Stimulated activated CD4-positive, alpha-beta T cell treated with anti-CD3 and anti-CD28 coated beads, Interleukin-1b, Interleukin-23, amount 100 ng/mL, for 4 hours (primary cell): ENCODE data around the gene CEL.
"Not testable (repeated sequence)": the region's sequence is repeated elsewhere in the genome, so short reads cannot be mapped to it uniquely, and the experiment has no call there.

Experiments used
- DNase-seq, 2 donors: peaks; one replicate each; pipeline ENCODE4 v3.0.0-alpha.2; 2020; ENCODE audit warnings: low read depth in 2 of 2

CEL gene

DNA sequence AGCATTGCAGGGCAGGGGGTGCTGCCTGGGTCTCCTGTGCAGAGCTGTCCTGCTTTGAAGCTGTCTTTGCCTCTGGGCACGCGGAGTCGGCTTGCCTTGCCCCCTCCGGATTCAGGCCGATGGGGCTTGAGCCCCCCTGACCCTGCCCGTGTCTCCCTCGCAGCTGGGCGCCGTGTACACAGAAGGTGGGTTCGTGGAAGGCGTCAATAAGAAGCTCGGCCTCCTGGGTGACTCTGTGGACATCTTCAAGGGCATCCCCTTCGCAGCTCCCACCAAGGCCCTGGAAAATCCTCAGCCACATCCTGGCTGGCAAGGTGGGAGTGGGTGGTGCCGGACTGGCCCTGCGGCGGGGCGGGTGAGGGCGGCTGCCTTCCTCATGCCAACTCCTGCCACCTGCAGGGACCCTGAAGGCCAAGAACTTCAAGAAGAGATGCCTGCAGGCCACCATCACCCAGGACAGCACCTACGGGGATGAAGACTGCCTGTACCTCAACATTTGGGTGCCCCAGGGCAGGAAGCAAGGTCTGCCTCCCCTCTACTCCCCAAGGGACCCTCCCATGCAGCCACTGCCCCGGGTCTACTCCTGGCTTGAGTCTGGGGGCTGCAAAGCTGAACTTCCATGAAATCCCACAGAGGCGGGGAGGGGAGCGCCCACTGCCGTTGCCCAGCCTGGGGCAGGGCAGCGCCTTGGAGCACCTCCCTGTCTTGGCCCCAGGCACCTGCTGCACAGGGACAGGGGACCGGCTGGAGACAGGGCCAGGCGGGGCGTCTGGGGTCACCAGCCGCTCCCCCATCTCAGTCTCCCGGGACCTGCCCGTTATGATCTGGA lies 2.7 kb downstream of the CEL start:
- DNase-seq, result no peak

DNA sequence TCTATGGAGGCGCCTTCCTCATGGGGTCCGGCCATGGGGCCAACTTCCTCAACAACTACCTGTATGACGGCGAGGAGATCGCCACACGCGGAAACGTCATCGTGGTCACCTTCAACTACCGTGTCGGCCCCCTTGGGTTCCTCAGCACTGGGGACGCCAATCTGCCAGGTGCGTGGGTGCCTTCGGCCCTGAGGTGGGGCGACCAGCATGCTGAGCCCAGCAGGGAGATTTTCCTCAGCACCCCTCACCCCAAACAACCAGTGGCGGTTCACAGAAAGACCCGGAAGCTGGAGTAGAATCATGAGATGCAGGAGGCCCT lies 3.2 kb downstream of the CEL start:
- no peak for DNase-seq

- no peak for DNase-seq
Measured at GRCh38 chr9:133066181-133066983, 4.6 kb downstream of the CEL start.

DNA sequence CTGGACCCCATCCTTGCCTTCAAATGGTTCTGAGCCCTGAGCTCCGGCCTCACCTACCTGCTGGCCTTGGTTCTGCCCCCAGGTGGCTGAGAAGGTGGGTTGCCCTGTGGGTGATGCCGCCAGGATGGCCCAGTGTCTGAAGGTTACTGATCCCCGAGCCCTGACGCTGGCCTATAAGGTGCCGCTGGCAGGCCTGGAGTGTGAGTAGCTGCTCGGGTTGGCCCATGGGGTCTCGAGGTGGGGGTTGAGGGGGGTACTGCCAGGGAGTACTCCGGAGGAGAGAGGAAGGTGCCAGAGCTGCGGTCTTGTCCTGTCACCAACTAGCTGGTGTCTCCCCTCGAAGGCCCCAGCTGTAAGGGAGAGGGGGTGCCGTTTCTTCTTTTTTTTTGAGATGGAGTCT lies 5.2 kb downstream of the CEL start:
- DNase-seq, result no peak

DNA sequence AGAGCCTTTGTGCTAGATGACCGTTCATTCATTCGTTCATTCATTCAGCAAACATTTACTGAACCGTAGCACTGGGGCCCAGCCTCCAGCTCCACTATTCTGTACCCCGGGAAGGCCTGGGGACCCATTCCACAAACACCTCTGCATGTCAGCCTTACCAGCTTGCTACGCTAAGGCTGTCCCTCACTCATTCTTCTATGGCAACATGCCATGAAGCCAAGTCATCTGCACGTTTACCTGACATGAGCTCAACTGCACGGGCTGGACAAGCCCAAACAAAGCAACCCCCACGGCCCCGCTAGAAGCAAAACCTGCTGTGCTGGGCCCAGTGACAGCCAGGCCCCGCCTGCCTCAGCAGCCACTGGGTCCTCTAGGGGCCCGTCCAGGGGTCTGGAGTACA lies 6.0 kb downstream of the CEL start:
- no peak for DNase-seq

GRCh38 chr9:133068431-133068830 lies 6.7 kb downstream of the CEL start:
- DNase-seq, result not testable (repeated sequence)

GRCh38 chr9:133070500-133070961 lies 8.8 kb downstream of the CEL start:
- DNase-seq, result not testable (repeated sequence)

- DNase-seq, result not testable (repeated sequence)
Measured at GRCh38 chr9:133070985-133071384, 9.2 kb downstream of the CEL start.

DNA sequence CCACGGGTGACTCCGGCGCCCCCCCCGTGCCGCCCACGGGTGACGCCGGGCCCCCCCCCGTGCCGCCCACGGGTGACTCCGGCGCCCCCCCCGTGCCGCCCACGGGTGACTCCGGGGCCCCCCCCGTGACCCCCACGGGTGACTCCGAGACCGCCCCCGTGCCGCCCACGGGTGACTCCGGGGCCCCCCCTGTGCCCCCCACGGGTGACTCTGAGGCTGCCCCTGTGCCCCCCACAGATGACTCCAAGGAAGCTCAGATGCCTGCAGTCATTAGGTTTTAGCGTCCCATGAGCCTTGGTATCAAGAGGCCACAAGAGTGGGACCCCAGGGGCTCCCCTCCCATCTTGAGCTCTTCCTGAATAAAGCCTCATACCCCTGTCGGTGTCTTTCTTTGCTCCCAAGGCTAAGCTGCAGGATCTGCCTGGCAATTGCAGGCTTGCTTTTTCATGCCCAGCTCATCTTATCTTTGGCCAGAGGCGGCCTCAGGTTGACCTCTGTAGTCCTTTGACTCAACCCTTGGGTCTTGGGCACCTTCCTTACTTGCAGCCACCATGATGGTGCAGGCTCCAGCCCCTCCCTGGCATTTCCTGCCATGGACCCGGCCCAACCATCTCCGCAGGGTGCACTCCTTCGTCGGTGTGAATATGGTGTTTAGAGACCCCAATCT lies 9.8 kb downstream of the CEL start:
- no peak for DNase-seq

DNA sequence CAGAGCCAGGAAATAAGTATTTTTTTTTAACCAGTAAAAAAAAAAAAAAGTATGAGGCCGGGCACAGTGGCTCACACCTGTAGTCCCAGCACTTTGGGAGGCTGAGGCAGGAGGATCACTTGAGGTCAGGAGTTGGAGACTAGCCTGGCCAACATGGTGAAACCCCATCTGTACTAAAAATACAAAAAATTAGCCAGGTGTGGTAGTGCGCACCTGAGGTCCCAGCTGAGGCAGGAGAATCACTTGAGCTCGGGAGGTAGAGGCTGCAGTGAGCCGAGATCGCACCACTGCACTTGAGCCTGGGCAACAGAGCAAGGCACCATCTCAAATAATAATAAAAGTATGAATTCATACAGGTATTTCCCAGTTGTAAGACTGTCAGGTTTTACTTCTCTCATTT lies 10.4 kb downstream of the CEL start:
- not testable (repeated sequence) for DNase-seq

DNA sequence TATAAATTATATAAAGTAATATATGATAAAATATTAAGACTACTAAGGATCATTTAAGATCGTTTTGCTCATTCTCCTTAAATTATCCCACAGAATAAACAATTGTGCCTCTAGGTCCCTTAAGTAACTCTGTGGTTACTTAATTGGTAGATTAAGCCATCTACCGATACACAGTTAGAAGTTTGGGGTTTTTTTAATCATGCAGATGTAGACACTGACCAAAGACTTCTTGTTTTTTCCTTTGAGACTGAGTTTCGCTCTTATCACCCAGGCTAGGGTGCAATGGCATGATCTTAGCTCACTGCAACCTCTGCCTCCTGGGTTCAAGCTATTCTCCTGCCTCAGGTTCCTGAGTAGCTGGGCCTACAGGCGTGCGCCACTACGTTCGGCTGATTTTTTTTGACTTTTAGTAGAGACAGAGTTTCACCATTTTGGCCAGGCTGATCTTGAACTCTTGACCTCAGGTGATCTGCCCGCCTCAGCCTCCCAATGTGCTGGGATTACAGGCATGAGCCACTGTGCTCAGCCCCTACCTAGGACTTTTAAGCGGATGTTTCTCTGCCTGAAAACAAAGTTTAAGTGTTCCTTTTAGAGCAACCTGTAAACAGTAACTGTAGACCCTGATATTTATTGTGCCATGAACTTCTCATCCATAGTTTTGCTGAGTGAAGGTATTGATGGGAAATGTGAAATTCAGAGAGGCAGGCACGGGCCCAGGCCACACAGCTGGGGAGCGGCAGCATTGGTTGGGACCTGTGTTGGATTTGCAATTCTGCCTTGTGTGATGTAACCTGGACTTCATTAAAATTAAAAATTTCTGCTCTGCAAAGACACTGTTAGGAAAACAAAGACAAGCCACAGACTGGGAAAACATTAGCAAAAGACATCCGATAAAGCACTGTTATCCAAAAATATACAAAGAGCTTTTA lies 11.6 kb downstream of the CEL start:
- DNase-seq, result no peak

DNA sequence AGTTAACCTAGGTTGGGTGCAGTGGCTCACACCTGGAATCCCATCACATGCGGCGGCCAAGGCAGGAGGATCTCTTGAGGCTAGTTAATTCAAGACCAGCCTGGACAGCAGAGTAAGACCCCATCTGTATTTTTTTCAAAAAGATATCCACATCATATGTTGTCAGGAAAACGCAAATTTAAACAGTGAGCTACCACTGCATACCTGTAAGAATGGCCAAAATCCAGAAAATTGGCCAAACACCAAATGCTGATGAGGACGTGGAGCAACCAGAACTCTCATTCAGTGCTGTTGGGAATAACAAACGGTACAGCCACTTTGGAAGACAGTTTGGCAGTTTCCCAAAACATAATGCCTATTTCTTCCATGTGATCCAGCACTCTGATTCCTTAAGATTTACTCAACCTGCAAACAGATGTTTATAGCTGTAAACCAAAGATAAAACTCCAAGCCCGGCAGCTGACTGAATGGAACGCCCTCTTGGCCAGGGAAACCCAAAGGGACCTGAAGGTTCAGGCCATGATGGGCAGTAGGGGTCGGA lies 12.4 kb downstream of the CEL start:
- no peak for DNase-seq

DNA sequence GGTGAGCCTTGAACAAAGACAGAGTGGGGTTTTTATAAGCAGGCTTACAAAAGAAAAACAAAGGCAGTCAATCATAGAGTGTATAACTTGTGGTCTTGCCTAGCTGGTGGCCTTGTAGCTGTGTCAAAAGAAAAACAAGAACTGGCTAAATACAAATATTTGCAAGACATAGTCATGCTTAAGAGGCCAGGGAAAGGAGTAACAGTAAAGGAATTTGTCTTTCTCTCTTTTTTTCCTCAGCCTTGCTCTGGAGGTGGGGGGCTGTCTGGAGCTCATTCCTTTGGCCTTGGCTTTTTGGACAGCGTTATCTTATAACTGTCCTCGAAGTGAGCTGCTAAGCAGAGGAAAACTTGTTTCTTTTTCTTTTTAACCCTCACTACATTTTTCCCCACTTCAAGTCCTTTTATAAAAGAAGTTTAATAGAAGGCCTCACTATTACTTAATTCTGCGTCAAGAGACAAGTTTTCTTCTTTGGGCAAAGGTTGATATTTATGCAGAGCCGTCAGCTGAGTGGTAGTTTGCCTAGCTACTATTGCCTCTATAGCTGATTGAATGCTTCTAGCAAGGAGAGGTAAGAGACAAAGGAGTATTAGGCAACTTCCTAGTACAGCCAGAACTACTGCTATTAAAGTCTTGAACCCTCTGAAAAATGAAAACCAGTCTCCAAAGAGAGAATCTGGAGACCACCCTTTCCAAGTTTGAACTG lies 14.3 kb downstream of the CEL start:
- no peak for DNase-seq

- DNase-seq, result no peak
Measured at GRCh38 chr9:133076691-133077090, 14.9 kb downstream of the CEL start.

- no peak for DNase-seq
Measured at GRCh38 chr9:133078486-133078885, 16.7 kb downstream of the CEL start.

- no peak for DNase-seq
Measured at GRCh38 chr9:133080161-133080560, 18.4 kb downstream of the CEL start.

DNA sequence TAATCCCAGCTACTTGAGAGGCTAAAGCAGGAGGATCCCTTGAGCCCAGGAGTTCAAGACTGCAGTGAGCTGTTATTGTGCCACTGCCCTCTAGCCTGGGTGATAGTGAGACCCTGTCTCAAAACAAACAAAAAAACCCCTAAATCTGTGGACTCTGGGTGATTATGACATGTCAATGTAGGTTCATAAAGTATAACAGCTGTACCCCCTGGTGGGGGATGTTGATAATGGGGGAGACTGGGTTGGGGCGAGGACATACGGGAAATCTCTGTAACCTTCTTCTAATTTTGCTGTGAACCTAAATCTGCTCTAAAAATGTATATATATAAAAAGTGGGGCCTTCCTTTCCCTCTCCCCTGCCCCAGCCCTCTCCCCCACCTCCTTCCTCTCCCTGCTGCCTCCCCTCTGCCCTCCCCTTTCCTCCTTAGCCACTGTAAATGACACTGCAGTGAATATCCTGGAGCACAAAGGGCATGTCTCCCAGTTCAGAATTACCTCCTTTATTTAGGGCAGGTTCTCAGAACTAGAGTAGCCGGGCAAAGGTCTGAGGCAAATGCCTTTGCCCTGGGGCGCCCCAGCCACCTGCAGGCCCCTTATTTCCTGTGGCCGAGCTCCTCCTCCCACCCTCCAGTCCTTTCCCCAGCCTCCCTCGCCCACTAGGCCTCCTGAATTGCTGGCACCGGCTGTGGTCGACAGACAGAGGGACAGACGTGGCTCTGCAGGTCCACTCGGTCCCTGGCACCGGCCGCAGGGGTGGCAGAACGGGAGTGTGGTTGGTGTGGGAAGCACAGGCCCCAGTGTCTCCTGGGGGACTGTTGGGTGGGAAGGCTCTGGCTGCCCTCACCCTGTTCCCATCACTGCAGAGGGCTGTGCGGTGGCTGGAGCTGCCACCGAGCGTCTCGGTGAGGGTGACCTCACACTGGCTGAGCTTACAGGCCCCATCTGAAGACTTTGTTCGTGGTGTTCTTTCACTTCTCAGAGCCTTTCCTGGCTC lies 19.3 kb downstream of the CEL start:
- DNase-seq, result not testable (repeated sequence)

GRCh38 chr9:133081957-133082644 lies 20.3 kb downstream of the CEL start:
- DNase-seq, result not testable (repeated sequence)

DNA sequence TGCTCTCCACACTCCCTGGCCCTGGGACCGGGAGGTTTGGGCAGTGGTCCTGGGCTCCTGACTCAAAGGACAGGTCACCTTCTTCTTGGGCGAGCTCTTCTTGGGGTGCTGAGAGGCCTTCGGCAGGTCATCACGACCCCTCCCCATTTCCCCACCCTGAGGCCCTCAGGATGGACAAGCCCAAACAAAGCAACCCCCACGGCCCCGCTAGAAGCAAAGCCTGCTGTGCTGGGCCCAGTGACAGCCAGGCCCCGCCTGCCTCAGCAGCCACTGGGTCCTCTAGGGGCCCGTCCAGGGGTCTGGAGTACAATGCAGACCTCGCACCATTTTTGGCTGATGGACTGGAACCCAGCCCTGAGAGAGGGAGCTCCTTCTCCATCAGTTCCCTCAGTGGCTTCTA lies 21.9 kb downstream of the CEL start:
- DNase-seq, result not testable (repeated sequence)
